Nephron (organoid): Measurements from ENCODE around the gene S1PR2.

Experiments
- H3K27ac Mint-ChIP-seq, 3 experiments: 2 replicates each; pipeline ENCODE4 v1.8.0; 2020; ENCODE audit warnings: mixed read lengths in 3 of 3, mild to moderate bottlenecking in 2 of 3, moderate library complexity in 1 of 3
- H3K27me3 Mint-ChIP-seq: 2 replicates; pipeline ENCODE4 v1.8.0; 2021; ENCODE audit warnings: low read depth, mild to moderate bottlenecking, moderate library complexity, mixed read lengths
- H3K36me3 Mint-ChIP-seq: 2 replicates; pipeline ENCODE4 v1.8.0; 2020; ENCODE audit warnings: low read depth, mixed read lengths
- H3K4me1 Mint-ChIP-seq: 2 replicates; pipeline ENCODE4 v1.8.0; 2020; ENCODE audit warnings: mixed read lengths
- H3K4me3 Mint-ChIP-seq, 3 experiments: 2 replicates each; pipeline ENCODE4 v1.8.0; 2020; ENCODE audit warnings: mild to moderate bottlenecking in 3 of 3, mixed read lengths in 3 of 3, moderate library complexity in 2 of 3
- H3K9me3 Mint-ChIP-seq: 2 replicates; pipeline ENCODE4 v1.8.0; 2020; ENCODE audit warnings: mixed read lengths
- TF ChIP-seq, protein P1 (sequence below), 3 experiments: fragments of 200-600 bp; sonication (generic); IDR thresholded peaks; one replicate each; pipeline ENCODE4 v1.5.0; 2021; ENCODE audit warnings: antibody characterized with exemption in 3 of 3; ENCODE audit not compliant: unreplicated experiment in 3 of 3

S1PR2 gene

DNA sequence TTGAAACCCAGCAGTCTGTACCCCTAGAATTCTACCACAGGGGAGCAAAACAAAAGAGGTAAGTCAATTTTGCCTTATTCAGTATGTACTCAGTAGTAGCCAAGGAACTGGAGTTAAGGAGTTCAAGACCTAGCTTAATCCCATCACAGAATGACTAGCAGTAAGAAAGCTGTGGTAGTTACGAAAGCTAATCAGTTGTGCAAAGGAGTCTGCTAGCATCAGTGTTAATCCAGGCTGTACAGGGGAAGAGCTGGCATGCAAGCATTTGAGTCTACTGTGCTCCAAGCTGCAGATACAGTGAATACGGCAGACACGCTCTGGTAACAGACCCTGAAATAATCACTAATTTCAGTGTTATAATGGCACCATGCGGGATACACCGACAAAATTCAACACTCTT lies 41.1 kb downstream of the S1PR2 start:
- no peaks in the 10 kb centered on the region for H3K9me3 Mint-ChIP-seq
- peaks cover 6% of the 10 kb centered on the region for H3K36me3 Mint-ChIP-seq
- TF ChIP-seq, protein P1, sequence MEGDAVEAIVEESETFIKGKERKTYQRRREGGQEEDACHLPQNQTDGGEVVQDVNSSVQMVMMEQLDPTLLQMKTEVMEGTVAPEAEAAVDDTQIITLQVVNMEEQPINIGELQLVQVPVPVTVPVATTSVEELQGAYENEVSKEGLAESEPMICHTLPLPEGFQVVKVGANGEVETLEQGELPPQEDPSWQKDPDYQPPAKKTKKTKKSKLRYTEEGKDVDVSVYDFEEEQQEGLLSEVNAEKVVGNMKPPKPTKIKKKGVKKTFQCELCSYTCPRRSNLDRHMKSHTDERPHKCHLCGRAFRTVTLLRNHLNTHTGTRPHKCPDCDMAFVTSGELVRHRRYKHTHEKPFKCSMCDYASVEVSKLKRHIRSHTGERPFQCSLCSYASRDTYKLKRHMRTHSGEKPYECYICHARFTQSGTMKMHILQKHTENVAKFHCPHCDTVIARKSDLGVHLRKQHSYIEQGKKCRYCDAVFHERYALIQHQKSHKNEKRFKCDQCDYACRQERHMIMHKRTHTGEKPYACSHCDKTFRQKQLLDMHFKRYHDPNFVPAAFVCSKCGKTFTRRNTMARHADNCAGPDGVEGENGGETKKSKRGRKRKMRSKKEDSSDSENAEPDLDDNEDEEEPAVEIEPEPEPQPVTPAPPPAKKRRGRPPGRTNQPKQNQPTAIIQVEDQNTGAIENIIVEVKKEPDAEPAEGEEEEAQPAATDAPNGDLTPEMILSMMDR (IDR thresholded peaks at IDR 0.05; ENCODE audit: unreplicated experiment in 3 of 3) = no peak
- H3K27ac Mint-ChIP-seq = no peak overlapping the region
- peak overlapping the region in 2 of 3 experiments; percentile 37 to 53 for H3K4me3 Mint-ChIP-seq
- no peaks in the 10 kb centered on the region for H3K27me3 Mint-ChIP-seq
- H3K4me1 Mint-ChIP-seq = peaks cover 18% of the 10 kb centered on the region

DNA sequence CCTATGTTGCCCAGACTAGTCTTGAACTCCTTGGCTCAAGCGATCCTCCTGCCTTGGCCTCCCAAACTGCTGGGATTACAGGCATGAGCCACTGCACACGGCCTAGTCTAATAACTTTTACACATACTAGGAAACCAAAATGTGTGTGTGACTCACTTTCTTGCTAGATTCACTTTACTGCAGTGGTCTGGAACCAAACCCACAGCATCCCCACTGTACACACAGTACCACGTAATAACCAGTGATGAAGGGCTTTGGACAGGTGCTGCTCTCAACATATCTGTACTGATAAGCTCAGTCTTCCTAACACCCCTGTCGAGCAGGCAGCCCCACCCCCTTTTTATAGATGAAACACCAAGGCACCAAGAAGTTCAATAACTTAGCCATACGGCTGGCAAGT lies 41.5 kb downstream of the S1PR2 start:
- Mint-ChIP-seq H3K27me3 (no peaks in the 10 kb centered on the region), H3K27ac (no peak overlapping the region), H3K4me1 (peaks cover 18% of the 10 kb centered on the region), H3K36me3 (peaks cover 6% of the 10 kb centered on the region), H3K4me3 (peak overlapping the region in 2 of 3 experiments; percentile 37 to 53), H3K9me3 (no peaks in the 10 kb centered on the region)
- TF ChIP-seq, protein P1 (IDR thresholded peaks at IDR 0.05; ENCODE audit: unreplicated experiment in 3 of 3) = no peak

DNA sequence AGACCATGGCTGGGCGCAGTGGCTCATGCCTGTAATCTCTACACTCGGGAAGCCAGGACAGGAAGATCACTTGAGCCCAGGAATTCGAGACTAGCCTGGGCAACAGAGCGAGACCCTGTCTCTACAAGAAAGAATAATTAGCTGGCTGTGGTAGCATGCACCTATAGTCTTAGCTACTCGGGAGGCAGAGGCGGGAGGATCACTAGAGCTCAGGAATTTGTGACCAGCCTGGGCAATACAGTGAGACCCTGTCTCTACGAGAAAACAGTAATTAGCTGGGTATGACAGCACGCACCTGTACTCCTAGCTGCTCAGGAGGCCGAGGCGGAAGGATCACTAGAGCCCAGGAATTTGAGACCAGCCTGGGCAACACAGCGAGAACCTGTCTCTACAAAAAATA lies 43.8 kb downstream of the S1PR2 start:
- Mint-ChIP-seq H3K4me1 (peaks cover 12% of the 10 kb centered on the region), H3K27me3 (no peaks in the 10 kb centered on the region), H3K27ac (no peak overlapping the region), H3K4me3 (no peak overlapping the region), H3K36me3 (peaks cover 13% of the 10 kb centered on the region), H3K9me3 (no peaks in the 10 kb centered on the region)
- TF ChIP-seq, protein P1 (IDR thresholded peaks at IDR 0.05; ENCODE audit: unreplicated experiment in 3 of 3) = no peak

DNA sequence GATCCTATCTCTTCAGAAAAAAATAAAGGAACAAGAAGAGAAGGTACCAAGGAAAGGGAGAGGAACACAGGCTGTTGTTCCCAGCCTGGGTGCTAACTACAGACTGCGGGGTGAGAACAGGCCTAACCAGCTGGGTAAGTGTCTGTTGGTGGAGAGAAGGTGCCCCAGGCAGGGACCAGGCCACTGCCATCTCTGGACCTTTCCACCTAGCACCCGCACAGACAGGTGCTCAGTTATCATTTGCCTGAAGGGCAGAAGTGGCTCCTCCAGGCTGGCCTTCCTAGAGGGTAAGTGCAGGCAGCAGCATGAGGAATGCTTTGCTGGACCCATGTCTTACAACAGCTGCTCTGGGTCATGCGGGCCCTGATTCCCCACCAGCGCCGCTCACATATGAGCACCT lies 46.5 kb downstream of the S1PR2 start:
- Mint-ChIP-seq H3K4me3 (no peak overlapping the region), H3K36me3 (peaks cover 17% of the 10 kb centered on the region), H3K27me3 (no peaks in the 10 kb centered on the region), H3K9me3 (no peaks in the 10 kb centered on the region), H3K4me1 (peaks cover 7% of the 10 kb centered on the region), H3K27ac (no peak overlapping the region)
- TF ChIP-seq, protein P1 (IDR thresholded peaks at IDR 0.05; ENCODE audit: unreplicated experiment in 3 of 3) = no peak

DNA sequence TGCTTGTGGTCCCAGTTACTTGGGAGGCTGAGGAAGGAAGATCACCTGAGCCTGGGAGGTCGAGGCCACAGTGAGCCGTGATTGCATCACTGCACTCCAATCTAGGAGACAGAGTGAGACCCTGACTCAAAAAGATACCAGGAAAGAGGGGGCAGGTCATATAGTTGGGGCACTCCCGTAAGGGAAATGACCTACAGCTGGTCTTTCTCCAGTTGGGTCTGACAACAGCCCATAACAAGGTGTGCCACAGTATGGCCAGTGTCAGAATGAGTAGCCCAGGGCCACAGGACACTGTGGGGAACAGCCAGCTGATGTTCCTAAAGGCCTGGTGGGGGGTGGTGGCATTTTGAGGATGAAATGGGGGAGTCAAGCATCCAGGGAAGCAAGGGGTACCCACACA lies 47.2 kb downstream of the S1PR2 start:
- H3K27me3 Mint-ChIP-seq = no peaks in the 10 kb centered on the region
- H3K4me1 Mint-ChIP-seq = peaks cover 6% of the 10 kb centered on the region
- H3K9me3 Mint-ChIP-seq = no peaks in the 10 kb centered on the region
- H3K27ac Mint-ChIP-seq = no peak overlapping the region
- TF ChIP-seq, protein P1 (IDR thresholded peaks at IDR 0.05; ENCODE audit: unreplicated experiment in 3 of 3) = no peak
- H3K36me3 Mint-ChIP-seq = peaks cover 16% of the 10 kb centered on the region
- no peak overlapping the region for H3K4me3 Mint-ChIP-seq

DNA sequence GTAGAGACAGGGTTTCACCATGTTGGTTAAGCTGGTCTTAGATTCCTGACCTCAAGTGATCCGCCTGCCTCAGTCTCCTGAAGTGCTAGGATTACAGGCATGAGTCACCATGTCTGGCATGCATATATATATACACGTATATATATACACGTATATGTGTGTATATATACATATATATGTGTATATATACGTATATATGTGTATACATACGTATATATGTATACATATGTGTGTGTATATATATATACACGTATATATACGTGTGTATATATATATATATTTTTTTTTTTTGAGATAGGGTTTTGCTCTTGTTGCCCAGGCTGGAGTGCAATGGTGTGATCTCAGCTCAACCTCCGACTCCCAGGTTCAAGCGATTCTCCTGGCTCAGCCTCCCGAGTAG lies 48.3 kb downstream of the S1PR2 start:
- Mint-ChIP-seq H3K27me3 (no peaks in the 10 kb centered on the region), H3K27ac (no peak overlapping the region), H3K4me1 (peaks cover 6% of the 10 kb centered on the region), H3K4me3 (no peak overlapping the region), H3K9me3 (no peaks in the 10 kb centered on the region), H3K36me3 (peaks cover 16% of the 10 kb centered on the region)
- TF ChIP-seq, protein P1 (IDR thresholded peaks at IDR 0.05; ENCODE audit: unreplicated experiment in 3 of 3) = no peak
